Measurements from ENCODE around the gene TOR1AIP1. TPM values are rescaled to one million over a fixed set of nuclear protein-coding genes. Genes with fewer than 3 reads are reported as not detected.

The TOR1AIP1 gene
- total and polyA plus RNA-seq, 2 experiments from 2014 or later = 59.1 to 64.6 TPM

DNA sequence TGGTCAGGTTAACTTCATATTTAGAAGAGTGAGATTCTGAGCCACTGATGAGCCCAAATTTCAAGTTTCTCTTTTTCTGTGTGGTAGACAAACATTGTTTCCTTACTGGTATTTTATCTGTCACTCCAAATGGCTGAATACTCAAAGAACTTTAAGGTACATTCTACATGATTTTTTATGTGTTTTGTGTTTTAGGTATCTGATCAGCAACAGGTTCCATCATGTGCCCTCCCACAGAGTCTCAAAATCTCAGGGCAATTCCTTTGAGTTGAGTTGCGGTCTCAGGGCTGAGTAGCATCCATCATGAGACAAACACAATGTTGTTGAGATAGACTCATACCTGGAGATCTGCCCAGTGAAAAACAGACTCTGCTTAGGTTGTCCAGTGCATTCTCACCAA is 57.9 kb downstream of the TOR1AIP1 start:
- no peaks in the 10 kb centered on the region for H3K9me3 ChIP-seq (ENCODE audit: low read depth)
- H3K27ac ChIP-seq = no peak overlapping the region
- no peaks in the 10 kb centered on the region for H3K36me3 ChIP-seq (ENCODE audit: low read depth)
- H3K79me2 ChIP-seq (ENCODE audit: insufficient read depth) = no peaks in the 10 kb centered on the region
- WGBS, 2 experiments (ENCODE audit: low coverage in 1 of 2, low lambda C conversion rate in 2 of 2, missing lambda C conversion rate in 2 of 2) = 94 to 97% methylated on average over 1 of the region's 1 CpG
- no peak overlapping the region for H3K4me2 ChIP-seq (ENCODE audit: unreplicated experiment)
- TF ChIP-seq EZH2phosphoT487 (IDR thresholded peaks at IDR 0.05; ENCODE audit: insufficient read depth, low read depth) (no peak), EZH2 (IDR thresholded peaks at IDR 0.05; ENCODE audit: insufficient read depth, poor library complexity, severe bottlenecking) (no peak)
- H3K4me1 ChIP-seq (ENCODE audit: insufficient read depth) = no peaks in the 10 kb centered on the region
- H3K9me2 ChIP-seq (ENCODE audit: insufficient read depth) = no peaks in the 10 kb centered on the region
- no peaks in the 10 kb centered on the region for H3F3A ChIP-seq (ENCODE audit: insufficient read depth)
- no peak overlapping the region for H3K9ac ChIP-seq
- no peak for DNase-seq
- no peaks in the 10 kb centered on the region for H3K27me3 ChIP-seq (replicated peaks; ENCODE audit: insufficient read depth)
- no peaks in the 10 kb centered on the region for H4K20me1 ChIP-seq (ENCODE audit: insufficient read depth)
- no peak overlapping the region for H3K4me3 ChIP-seq
- H2AFZ ChIP-seq = no peak overlapping the region
- in situ Hi-C loops (cut with MboI) = no loop called here

DNA sequence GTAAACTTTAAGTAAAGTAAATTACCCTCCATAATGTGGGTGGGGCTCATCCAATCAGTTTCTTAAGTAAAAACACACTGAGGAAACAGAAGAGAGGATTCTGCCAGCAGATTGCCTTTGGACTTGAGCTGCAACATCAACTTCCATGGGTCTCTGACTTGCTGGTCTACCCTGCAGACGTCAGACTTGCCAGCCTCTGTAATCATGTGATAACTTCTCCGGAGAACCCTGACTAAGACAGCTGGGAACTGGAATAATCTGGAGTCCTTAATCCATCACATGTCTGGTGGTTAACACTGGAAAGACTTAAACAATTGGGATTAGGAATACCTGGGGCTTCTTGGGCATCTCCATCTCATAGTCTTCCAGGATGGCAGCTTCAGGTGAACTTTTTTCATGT is 59.4 kb downstream of the TOR1AIP1 start:
- no peak for TF ChIP-seq EZH2 (IDR thresholded peaks at IDR 0.05; ENCODE audit: insufficient read depth, poor library complexity, severe bottlenecking)
- TF ChIP-seq EZH2phosphoT487 (IDR thresholded peaks at IDR 0.05; ENCODE audit: insufficient read depth, low read depth) = no peak
- in situ Hi-C loops (cut with MboI) = no loop called here

DNA sequence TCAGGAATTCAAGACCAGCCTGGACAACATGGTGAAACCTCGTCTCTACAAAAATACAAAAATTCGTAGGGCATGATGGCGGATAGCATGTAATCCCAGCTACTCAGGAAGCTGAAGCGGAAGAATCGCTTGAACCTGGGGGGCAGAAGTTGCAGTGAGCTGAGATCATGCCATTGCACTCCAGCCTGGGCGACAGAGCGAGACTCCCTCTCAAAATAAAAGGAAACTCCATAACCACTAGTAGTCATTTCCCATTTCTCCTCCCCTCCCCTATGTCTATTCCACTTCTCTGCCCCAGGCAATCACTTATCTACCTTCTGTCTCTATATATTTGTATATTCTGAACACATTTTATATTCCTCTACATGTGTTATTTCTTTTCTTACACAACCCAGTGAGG is 68.6 kb downstream of the TOR1AIP1 start:
- Histone ChIP-seq H3K79me2 (ENCODE audit: insufficient read depth) (peaks cover 17% of the 10 kb centered on the region), H3K9me2 (ENCODE audit: insufficient read depth) (no peaks in the 10 kb centered on the region), H3K27ac (no peak overlapping the region), H3K4me3 (no peak overlapping the region), H3K4me2 (ENCODE audit: unreplicated experiment) (no peak overlapping the region), H3F3A (ENCODE audit: insufficient read depth) (peaks cover 17% of the 10 kb centered on the region), H3K36me3 (ENCODE audit: low read depth) (no peaks in the 10 kb centered on the region), H3K27me3 (replicated peaks; ENCODE audit: insufficient read depth) (no peaks in the 10 kb centered on the region), H3K9ac (no peak overlapping the region), H2AFZ (no peak overlapping the region), H3K9me3 (ENCODE audit: low read depth) (no peaks in the 10 kb centered on the region), H3K4me1 (ENCODE audit: insufficient read depth) (peaks cover 6% of the 10 kb centered on the region; the same call in 1 of the 2 replicates), H4K20me1 (ENCODE audit: insufficient read depth) (no peaks in the 10 kb centered on the region)
- no peak for DNase-seq
- in situ Hi-C loops (cut with MboI) = no loop called here
- WGBS, 2 experiments (ENCODE audit: low coverage in 1 of 2, low lambda C conversion rate in 2 of 2, missing lambda C conversion rate in 2 of 2) = 84 to 92% methylated on average over 7 of the region's 7 CpGs
- TF ChIP-seq EZH2phosphoT487 (IDR thresholded peaks at IDR 0.05; ENCODE audit: insufficient read depth, low read depth) (no peak), EZH2 (IDR thresholded peaks at IDR 0.05; ENCODE audit: insufficient read depth, poor library complexity, severe bottlenecking) (no peak)

More for the DNA sequence above, 59.4 kb downstream of the TOR1AIP1 start:
- Histone ChIP-seq H3K9me2 (ENCODE audit: insufficient read depth) (no peaks in the 10 kb centered on the region), H3K27ac (no peak overlapping the region), H2AFZ (no peak overlapping the region), H3K9ac (no peak overlapping the region), H3K27me3 (replicated peaks; ENCODE audit: insufficient read depth) (no peaks in the 10 kb centered on the region), H3K4me3 (no peak overlapping the region), H3K4me1 (ENCODE audit: insufficient read depth) (no peaks in the 10 kb centered on the region), H3K79me2 (ENCODE audit: insufficient read depth) (no peaks in the 10 kb centered on the region), H4K20me1 (ENCODE audit: insufficient read depth) (no peaks in the 10 kb centered on the region), H3K36me3 (ENCODE audit: low read depth) (no peaks in the 10 kb centered on the region), H3K4me2 (ENCODE audit: unreplicated experiment) (no peak overlapping the region), H3K9me3 (ENCODE audit: low read depth) (no peaks in the 10 kb centered on the region), H3F3A (ENCODE audit: insufficient read depth) (no peaks in the 10 kb centered on the region)
- WGBS, 2 experiments (ENCODE audit: low coverage in 1 of 2, low lambda C conversion rate in 2 of 2, missing lambda C conversion rate in 2 of 2) = 40 to 52% methylated on average over 2 of the region's 2 CpGs
- no peak for DNase-seq

DNA sequence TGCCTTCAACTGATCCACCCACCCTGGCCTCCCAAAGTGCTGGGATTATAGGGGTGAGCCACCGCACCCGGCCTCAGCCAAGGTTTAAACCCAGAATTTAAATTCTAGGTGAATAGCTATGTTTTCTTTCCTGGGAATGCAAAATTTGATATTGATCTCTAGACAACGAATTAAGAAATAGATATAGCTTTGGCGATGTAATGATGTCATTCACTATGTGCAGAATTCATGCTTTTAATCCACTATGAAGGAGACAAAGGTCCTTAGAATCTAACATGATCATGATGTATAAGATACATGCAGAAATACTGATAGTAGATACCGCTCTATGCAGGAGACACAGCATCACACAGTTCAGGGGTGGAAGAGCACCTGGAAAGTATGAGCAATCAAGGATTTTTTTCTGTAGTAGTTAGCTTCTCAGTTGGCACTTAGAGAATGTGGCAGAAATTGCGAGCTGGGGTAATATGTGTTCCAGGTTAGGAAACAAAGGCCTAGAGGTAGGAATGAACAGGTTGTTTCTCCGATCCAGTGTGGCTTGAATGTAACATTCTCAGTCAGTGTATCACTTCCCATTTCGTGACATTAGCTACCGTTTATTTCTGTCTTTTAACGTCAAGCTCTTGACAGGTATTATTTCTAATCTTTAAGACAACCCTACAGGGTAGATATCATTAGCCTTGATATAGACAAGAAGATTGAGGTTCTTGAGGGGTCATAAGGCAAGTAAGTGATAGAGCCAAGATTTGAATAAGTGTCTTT is 69.5 kb downstream of the TOR1AIP1 start:
- Histone ChIP-seq H3K4me2 (ENCODE audit: unreplicated experiment) (no peak overlapping the region), H3K36me3 (ENCODE audit: low read depth) (no peaks in the 10 kb centered on the region), H3K4me1 (ENCODE audit: insufficient read depth) (peaks cover 9% of the 10 kb centered on the region), H3F3A (ENCODE audit: insufficient read depth) (peaks cover 17% of the 10 kb centered on the region), H2AFZ (no peak overlapping the region), H3K9ac (no peak overlapping the region), H3K79me2 (ENCODE audit: insufficient read depth) (peaks cover 26% of the 10 kb centered on the region), H3K4me3 (no peak overlapping the region), H3K9me2 (ENCODE audit: insufficient read depth) (no peaks in the 10 kb centered on the region), H4K20me1 (ENCODE audit: insufficient read depth) (no peaks in the 10 kb centered on the region), H3K9me3 (ENCODE audit: low read depth) (no peaks in the 10 kb centered on the region), H3K27me3 (replicated peaks; ENCODE audit: insufficient read depth) (no peaks in the 10 kb centered on the region), H3K27ac (no peak overlapping the region)
- WGBS, 2 experiments (ENCODE audit: low coverage in 1 of 2, low lambda C conversion rate in 2 of 2, missing lambda C conversion rate in 2 of 2) = 88 to 96% methylated on average over 10 of the region's 10 CpGs
- in situ Hi-C loops (cut with MboI) = no loop called here
- no peak for DNase-seq
- TF ChIP-seq EZH2phosphoT487 (IDR thresholded peaks at IDR 0.05; ENCODE audit: insufficient read depth, low read depth) = no peak
- no peak for TF ChIP-seq EZH2 (IDR thresholded peaks at IDR 0.05; ENCODE audit: insufficient read depth, poor library complexity, severe bottlenecking)
